Breast epithelium (tissue), 4 donors: ENCODE measurements around the gene DEPDC1. TPM values are rescaled to one million over a fixed set of nuclear protein-coding genes. Genes with fewer than 3 reads are reported as not detected.
"Not testable (repeated sequence)": the region's sequence is repeated elsewhere in the genome, so short reads cannot be mapped to it uniquely, and the experiment has no call there.

ENCODE experiments used
- DNase-seq, 2 donors: peaks; one replicate each; pipeline ENCODE4 v3.0.0-alpha.2; 2019; ENCODE audit warnings: low spot score in 2 of 2
- H3K27ac ChIP-seq, 2 donors: fragments of 200-600 bp; sonication (generic) in 1 of 2; one replicate each; pipeline ENCODE4 v1.5.1; 2016 to 2019; ENCODE audit warnings: mild to moderate bottlenecking in 1 of 2
- H3K27me3 ChIP-seq, 2 donors: fragments of 200-600 bp; sonication (generic) in 1 of 2; one replicate each; pipeline versions ENCODE4 v1.5.1 to v1.6.0; 2017 to 2019; ENCODE audit warnings: control low read depth in 1 of 2, mild to moderate bottlenecking in 1 of 2
- H3K36me3 ChIP-seq: fragments of 200-600 bp; one replicate; pipeline ENCODE4 v1.5.1; 2019
- H3K4me1 ChIP-seq, 2 donors: fragments of 200-600 bp; sonication (generic); one replicate each; pipeline ENCODE4 v1.5.1; 2016 to 2019; ENCODE audit warnings: control low read depth in 1 of 2
- H3K4me3 ChIP-seq, 3 donors: fragments of 200-600 bp; sonication (generic); 1 replicate in 2 of 3; 2 replicates in 1 of 3; pipeline ENCODE4 v1.5.1; 2016 to 2019; ENCODE audit warnings: mild to moderate bottlenecking in 3 of 3, moderate library complexity in 2 of 3
- H3K9me3 ChIP-seq, 2 donors: fragments of 200-600 bp; sonication (generic) in 1 of 2; one replicate each; pipeline ENCODE4 v1.5.1; 2016 to 2019; ENCODE audit warnings: control low read depth in 1 of 2
- POLR2A ChIP-seq: fragments of 450-650 bp; IDR thresholded peaks from one replicate; pipeline ENCODE4 v1.6.1; 2016; ENCODE audit warnings: antibody characterized with exemption, mild to moderate bottlenecking, moderate library complexity
- POLR2AphosphoS5 ChIP-seq, 3 donors: sonication (generic); formaldehyde crosslinking; IDR thresholded peaks; one replicate each; pipeline ENCODE4 v1.6.1; 2017; ENCODE audit warnings: antibody characterized with exemption in 3 of 3
- intact Hi-C: fragments of 100-400 bp; cut with DNase I; formaldehyde crosslinking; loops from one replicate; pipeline ENCODE4 v1.15.1; 2023; ENCODE audit warnings: low total_unique reads
- total RNA-seq, 3 donors: library from RNA; depleted of rRNA; stranded (reverse); fragments of >200 nt; gene quantifications; one replicate each; pipeline ENCODE4 v1.1.0, GENCODE V29; 2016
- TF ChIP-seq, protein P1 (sequence below), 3 donors: fragments of 450-650 bp; IDR thresholded peaks; one replicate each; pipeline ENCODE4 v1.5.1; 2016 to 2017; ENCODE audit warnings: antibody characterized with exemption in 3 of 3, mild to moderate bottlenecking in 3 of 3, moderate library complexity in 3 of 3

The DEPDC1 gene
- total RNA-seq, 3 donors from 2014 or later = 1.5 to 1.9 TPM; not detected in 1

DNA sequence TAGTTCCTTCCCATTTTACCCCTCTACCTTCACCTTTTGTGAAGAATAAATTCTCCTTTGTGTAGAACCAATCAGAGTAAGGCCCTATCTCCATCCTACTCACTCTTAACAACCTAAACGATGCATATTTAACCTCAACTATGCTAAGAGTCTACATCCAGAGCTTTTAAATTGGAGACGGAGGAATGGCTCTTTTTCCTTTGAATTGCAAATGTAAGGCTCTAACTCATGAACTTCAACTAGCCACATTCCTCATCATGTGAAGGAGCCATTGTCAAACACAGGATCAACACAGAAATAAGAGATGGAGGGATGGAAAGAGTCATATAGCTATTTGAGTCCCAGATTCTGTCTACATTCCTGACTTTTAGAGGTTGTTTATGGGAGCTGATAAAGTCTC is 18.2 kb downstream of the DEPDC1 start:
- intact Hi-C loops = no loop called here
- no peaks in the 10 kb centered on the region for H3K4me1 ChIP-seq

DNA sequence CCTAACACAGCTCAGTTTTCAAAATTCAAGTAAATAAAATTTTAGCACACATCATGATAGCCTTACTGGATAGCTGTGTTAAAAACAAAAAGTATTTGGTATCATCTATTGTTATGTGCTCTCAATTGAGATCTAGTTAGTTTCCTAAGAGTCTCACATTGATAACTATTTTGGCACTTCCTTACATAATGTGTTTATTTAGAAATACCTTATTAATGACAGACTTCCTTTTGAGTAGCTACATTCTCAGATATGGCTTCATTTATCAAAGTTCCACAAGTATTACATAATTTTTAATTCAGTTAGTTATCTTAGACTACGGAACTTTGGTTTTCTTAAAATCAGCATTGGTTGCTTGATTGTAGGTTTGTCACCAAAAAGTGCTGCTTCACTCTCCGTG is 20.3 kb downstream of the DEPDC1 start:
- H3K27ac ChIP-seq, H3K27me3 ChIP-seq, H3K9me3 ChIP-seq, H3K4me3 ChIP-seq, DNase-seq, H3K4me1 ChIP-seq, H3K36me3 ChIP-seq, intact Hi-C loops: not testable (repeated sequence)

More for the DNA sequence above, 18.2 kb downstream of the DEPDC1 start:
- Histone ChIP-seq H3K9me3 (no peaks in the 10 kb centered on the region), H3K36me3 (no peaks in the 10 kb centered on the region), H3K27me3 (no peaks in the 10 kb centered on the region), H3K27ac (no peak overlapping the region), H3K4me3 (no peak overlapping the region)
- no peak for DNase-seq
- TF ChIP-seq POLR2A (no peak), POLR2AphosphoS5 (IDR thresholded peaks at IDR 0.05) (no peak)
- TF ChIP-seq, protein P1, sequence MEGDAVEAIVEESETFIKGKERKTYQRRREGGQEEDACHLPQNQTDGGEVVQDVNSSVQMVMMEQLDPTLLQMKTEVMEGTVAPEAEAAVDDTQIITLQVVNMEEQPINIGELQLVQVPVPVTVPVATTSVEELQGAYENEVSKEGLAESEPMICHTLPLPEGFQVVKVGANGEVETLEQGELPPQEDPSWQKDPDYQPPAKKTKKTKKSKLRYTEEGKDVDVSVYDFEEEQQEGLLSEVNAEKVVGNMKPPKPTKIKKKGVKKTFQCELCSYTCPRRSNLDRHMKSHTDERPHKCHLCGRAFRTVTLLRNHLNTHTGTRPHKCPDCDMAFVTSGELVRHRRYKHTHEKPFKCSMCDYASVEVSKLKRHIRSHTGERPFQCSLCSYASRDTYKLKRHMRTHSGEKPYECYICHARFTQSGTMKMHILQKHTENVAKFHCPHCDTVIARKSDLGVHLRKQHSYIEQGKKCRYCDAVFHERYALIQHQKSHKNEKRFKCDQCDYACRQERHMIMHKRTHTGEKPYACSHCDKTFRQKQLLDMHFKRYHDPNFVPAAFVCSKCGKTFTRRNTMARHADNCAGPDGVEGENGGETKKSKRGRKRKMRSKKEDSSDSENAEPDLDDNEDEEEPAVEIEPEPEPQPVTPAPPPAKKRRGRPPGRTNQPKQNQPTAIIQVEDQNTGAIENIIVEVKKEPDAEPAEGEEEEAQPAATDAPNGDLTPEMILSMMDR (IDR thresholded peaks at IDR 0.05) = no peak

DNA sequence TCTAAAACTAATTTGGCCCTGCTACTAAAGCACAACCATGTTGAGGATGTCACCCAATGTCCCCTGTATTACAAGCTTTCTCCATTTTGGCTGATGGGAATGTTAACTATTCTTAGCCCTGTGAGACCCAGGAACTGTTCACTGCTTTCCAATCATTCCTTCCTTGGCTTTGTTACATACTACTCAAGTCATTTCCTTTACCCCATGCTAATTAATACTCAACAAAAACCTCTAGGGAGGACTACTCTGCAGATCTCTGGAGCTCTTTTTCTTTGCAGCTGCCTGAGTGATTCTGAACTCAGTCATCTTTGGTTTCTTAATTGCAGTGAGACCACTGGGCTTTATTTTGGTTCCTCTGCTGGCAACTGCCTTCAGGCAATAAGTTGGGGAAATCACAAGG is 23.8 kb downstream of the DEPDC1 start:
- intact Hi-C loops = no loop called here
- H3K4me1 ChIP-seq = no peaks in the 10 kb centered on the region
- no peak for DNase-seq
- H3K36me3 ChIP-seq = no peaks in the 10 kb centered on the region
- TF ChIP-seq, protein P1 (IDR thresholded peaks at IDR 0.05) = no peak
- TF ChIP-seq POLR2AphosphoS5 (IDR thresholded peaks at IDR 0.05) (no peak), POLR2A (no peak)
- no peak overlapping the region for H3K4me3 ChIP-seq
- H3K27me3 ChIP-seq = no peaks in the 10 kb centered on the region
- H3K9me3 ChIP-seq = no peaks in the 10 kb centered on the region
- H3K27ac ChIP-seq = no peak overlapping the region

DNA sequence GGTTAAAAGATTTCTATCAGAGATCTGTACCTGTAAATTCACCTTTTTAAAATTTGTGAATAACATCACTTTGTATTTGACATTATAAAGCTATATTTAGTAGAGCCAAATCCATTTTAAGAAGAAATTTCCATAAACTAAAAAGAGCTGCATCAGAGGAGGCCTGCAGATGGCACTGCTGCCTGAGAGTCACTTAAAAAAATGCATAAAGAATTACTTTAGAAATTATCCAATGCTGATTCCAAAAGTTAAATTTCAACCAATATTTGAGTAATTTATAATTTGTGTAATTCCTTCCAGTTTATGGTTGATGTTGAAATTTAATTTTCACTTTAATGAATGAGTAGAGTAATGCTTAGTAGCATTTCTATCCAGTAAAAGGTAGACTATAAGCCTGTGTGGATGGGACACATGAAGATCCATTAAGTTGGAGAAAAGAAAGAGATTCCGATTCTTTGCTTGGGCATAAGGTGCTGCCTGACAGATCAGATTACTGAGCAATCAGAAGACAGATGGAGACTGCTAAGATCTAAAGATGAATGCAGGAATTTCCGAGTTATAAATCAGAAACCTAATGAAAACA is 26.4 kb downstream of the DEPDC1 start:
- no peaks in the 10 kb centered on the region for H3K9me3 ChIP-seq
- TF ChIP-seq, protein P1 (IDR thresholded peaks at IDR 0.05) = peak in 2 of 3 donors; percentile 38 to 43
- no peak for TF ChIP-seq POLR2A
- TF ChIP-seq POLR2AphosphoS5 (IDR thresholded peaks at IDR 0.05) = no peak

GRCh38 chr1:68464891-68465290 is 32.0 kb downstream of the DEPDC1 start:
- no peaks in the 10 kb centered on the region for H3K36me3 ChIP-seq
- no peaks in the 10 kb centered on the region for H3K27me3 ChIP-seq
- H3K9me3 ChIP-seq = peaks cover 0 to 5% of the 10 kb centered on the region in 2 donors
- DNase-seq = no peak
- TF ChIP-seq POLR2AphosphoS5 (IDR thresholded peaks at IDR 0.05) = no peak
- TF ChIP-seq, protein P1 (IDR thresholded peaks at IDR 0.05) = no peak
- TF ChIP-seq POLR2A = no peak
- no peak overlapping the region for H3K27ac ChIP-seq
- intact Hi-C loops = loop anchor here (5.0 kb wide), 1 partner anchor 698 kb away; no protein-coding TSS in a partner anchor
- H3K4me3 ChIP-seq = no peak overlapping the region
- no peaks in the 10 kb centered on the region for H3K4me1 ChIP-seq

More for the DNA sequence above, 26.4 kb downstream of the DEPDC1 start:
- no peak for DNase-seq
- no peak overlapping the region for H3K27ac ChIP-seq
- no peaks in the 10 kb centered on the region for H3K4me1 ChIP-seq
- no peaks in the 10 kb centered on the region for H3K36me3 ChIP-seq
- H3K4me3 ChIP-seq = no peak overlapping the region
- H3K27me3 ChIP-seq = no peaks in the 10 kb centered on the region
- intact Hi-C loops = no loop called here
